ENCODE results near the gene N4BP2L1. TPM values are rescaled to one million over a fixed set of nuclear protein-coding genes. Genes with fewer than 3 reads are reported as not detected.

The N4BP2L1 gene
- total and polyA plus RNA-seq, 4 donors = 11.0 to 64.6 (median 26.5) TPM

GRCh38 chr13:32425158-32425557, 2.8 kb downstream of the N4BP2L1 start:
- no peak for DNase-seq (ENCODE audit: low spot score)
- no peaks in the 10 kb centered on the region for H3K9me3 ChIP-seq (ENCODE audit: control insufficient read depth in 4 of 4, low read length in 3 of 4)
- TF ChIP-seq HNF4A (conservative IDR thresholded peaks at IDR 0.05) (no peak), EGR1 (IDR thresholded peaks at IDR 0.05; ENCODE audit: low read depth in 2 of 2) (no peak), GABPA (IDR thresholded peaks at IDR 0.05 in 1 of 2, conservative IDR thresholded peaks at IDR 0.05 in 1 of 2) (no peak), JUND (IDR thresholded peaks at IDR 0.05) (no peak), YY1 (IDR thresholded peaks at IDR 0.05) (no peak), FOXA2 (IDR thresholded peaks at IDR 0.05) (no peak), HNF4G (IDR thresholded peaks at IDR 0.05) (no peak), RXRA (IDR thresholded peaks at IDR 0.05) (no peak), SP1 (IDR thresholded peaks at IDR 0.05) (no peak), NR2F2 (IDR thresholded peaks at IDR 0.05) (no peak), ATF3 (IDR thresholded peaks at IDR 0.05) (no peak)
- peaks cover 8 to 38% (median 22%) of the 10 kb centered on the region in 4 donors for H3K4me1 ChIP-seq (ENCODE audit: control insufficient read depth in 4 of 4, insufficient read depth in 4 of 4, low read length in 3 of 4)
- whole genome bisulfite sequencing = 59% methylated on average over 7 of the region's 7 CpGs
- peak overlapping the region in 1 of 3 donors; percentile 32 for H3K4me3 ChIP-seq (ENCODE audit: low read depth in 1 of 3, low read length in 3 of 3)
- peaks cover 0 to 7% (median 4%) of the 10 kb centered on the region in 4 donors for H3K36me3 ChIP-seq (ENCODE audit: control insufficient read depth in 4 of 4, insufficient read depth in 3 of 4, low read depth in 1 of 4, low read length in 3 of 4)
- H3K9ac ChIP-seq (ENCODE audit: low read depth in 1 of 2, low read length in 2 of 2) = peak overlapping the region; percentile 63 to 71
- H3K27ac ChIP-seq (ENCODE audit: low read depth in 1 of 2, low read length in 2 of 2) = peak overlapping the region in 1 of 2 donors; percentile 28
- no peaks in the 10 kb centered on the region for H3K27me3 ChIP-seq (ENCODE audit: control insufficient read depth in 4 of 4, insufficient read depth in 4 of 4, low read length in 3 of 4)

GRCh38 chr13:32423592-32423991, 4.3 kb downstream of the N4BP2L1 start:
- DNase-seq (ENCODE audit: low spot score) = no peak
- Histone ChIP-seq H3K27ac (ENCODE audit: low read depth in 1 of 2, low read length in 2 of 2) (no peak overlapping the region), H3K27me3 (ENCODE audit: control insufficient read depth in 4 of 4, insufficient read depth in 4 of 4, low read length in 3 of 4) (no peaks in the 10 kb centered on the region), H3K9me3 (ENCODE audit: control insufficient read depth in 4 of 4, low read length in 3 of 4) (no peaks in the 10 kb centered on the region), H3K4me1 (ENCODE audit: control insufficient read depth in 4 of 4, insufficient read depth in 4 of 4, low read length in 3 of 4) (peaks cover 8 to 48% (median 24%) of the 10 kb centered on the region in 4 donors), H3K4me3 (ENCODE audit: low read depth in 1 of 3, low read length in 3 of 3) (no peak overlapping the region), H3K36me3 (ENCODE audit: control insufficient read depth in 4 of 4, insufficient read depth in 3 of 4, low read depth in 1 of 4, low read length in 3 of 4) (peaks cover 0 to 13% (median 8%) of the 10 kb centered on the region in 4 donors), H3K9ac (ENCODE audit: low read depth in 1 of 2, low read length in 2 of 2) (no peak overlapping the region)
- WGBS = 73% methylated on average over 3 of the region's 3 CpGs
- TF ChIP-seq TAF1 (conservative IDR thresholded peaks at IDR 0.05) (no peak), HNF4G (IDR thresholded peaks at IDR 0.05) (no peak), RAD21 (IDR thresholded peaks at IDR 0.05) (no peak), HNF4A (conservative IDR thresholded peaks at IDR 0.05) (no peak), RXRA (IDR thresholded peaks at IDR 0.05) (peak; percentile 32 to 55), REST (IDR thresholded peaks at IDR 0.05) (no peak), SP1 (IDR thresholded peaks at IDR 0.05) (peak; percentile 7), MAX (IDR thresholded peaks at IDR 0.05) (no peak), ZBTB33 (IDR thresholded peaks at IDR 0.05) (no peak)
